Lower lobe of right lung (tissue), 2 donors: Measurements from ENCODE around the gene CTPS2. TPM values are rescaled to one million over a fixed set of nuclear protein-coding genes. Genes with fewer than 3 reads are reported as not detected.

Experiments used
- ATAC-seq, 2 donors: fragments of 200-7000 bp; cut with Tn5 transposase; one replicate each; pipeline ENCODE4 v1.9.1; 2020 to 2022; ENCODE audit warnings: mild to moderate bottlenecking in 2 of 2, moderate library complexity in 2 of 2
- DNase-seq: peaks from one replicate; pipeline ENCODE4 v3.0.0-alpha.2; 2020
- H3K27ac ChIP-seq: fragments of 200-600 bp; one replicate; pipeline ENCODE4 v1.8.0; 2022
- H3K27me3 ChIP-seq: fragments of 200-600 bp; one replicate; pipeline ENCODE4 v1.8.0; 2022; ENCODE audit warnings: low read depth
- H3K36me3 ChIP-seq: fragments of 200-600 bp; one replicate; pipeline ENCODE4 v1.8.0; 2022; ENCODE audit warnings: mild to moderate bottlenecking
- H3K4me1 ChIP-seq: fragments of 200-600 bp; one replicate; pipeline ENCODE4 v1.8.0; 2022
- H3K4me3 ChIP-seq: fragments of 200-600 bp; one replicate; pipeline ENCODE4 v1.8.0; 2022; ENCODE audit warnings: mild to moderate bottlenecking
- H3K9me3 ChIP-seq: fragments of 200-600 bp; one replicate; pipeline ENCODE4 v1.8.0; 2022
- intact Hi-C: fragments of 100-400 bp; cut with DNase I; formaldehyde crosslinking; loops from one replicate; pipeline ENCODE4 v1.11.0; 2022
- total RNA-seq: library from RNA; stranded (reverse); fragmentation: NEBNext Ultra II Directional; extraction: Animal tissue kit (Norgen Biotek cat#: 25700); gene quantifications from one replicate; pipeline ENCODE4 v1.2.1, GENCODE V29; 2021
- TF ChIP-seq, protein P1 (sequence below): fragments of 200-600 bp; IDR thresholded peaks from one replicate; pipeline ENCODE4 v1.8.0; 2022; ENCODE audit warnings: antibody characterized with exemption, mild to moderate bottlenecking
- donor health status: DM: no; HTN: yes; CAD: no; lungs with severe emphysema.

Gene CTPS2
- total RNA-seq, 1 donor from 2014 or later: 11.3 TPM

DNA sequence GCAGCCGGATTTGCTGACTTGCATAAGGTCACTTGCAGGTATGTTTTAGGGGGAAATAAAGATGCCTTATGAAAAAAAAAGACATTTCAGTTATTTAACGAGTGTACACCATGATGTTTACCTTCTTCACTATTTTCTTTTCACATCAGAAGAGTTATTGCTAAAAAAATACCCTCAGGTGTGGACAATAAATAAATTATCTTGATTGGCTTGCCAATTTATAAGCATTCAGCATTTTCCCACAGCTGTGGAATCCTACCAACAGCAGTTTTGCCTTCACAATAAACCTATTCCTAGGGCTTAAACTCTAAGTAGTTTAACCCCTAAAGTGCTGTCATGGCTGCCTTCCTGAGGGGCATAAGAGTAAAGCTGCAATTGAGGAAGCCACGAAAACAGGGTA is 145.9 kb downstream of the CTPS2 start:
- no peaks in the 10 kb centered on the region for H3K4me1 ChIP-seq
- no peaks in the 10 kb centered on the region for H3K9me3 ChIP-seq
- intact Hi-C loops: no loop called here
- no peak overlapping the region for H3K4me3 ChIP-seq
- no peaks in the 10 kb centered on the region for H3K27me3 ChIP-seq
- no peak for ATAC-seq
- TF ChIP-seq, protein P1, sequence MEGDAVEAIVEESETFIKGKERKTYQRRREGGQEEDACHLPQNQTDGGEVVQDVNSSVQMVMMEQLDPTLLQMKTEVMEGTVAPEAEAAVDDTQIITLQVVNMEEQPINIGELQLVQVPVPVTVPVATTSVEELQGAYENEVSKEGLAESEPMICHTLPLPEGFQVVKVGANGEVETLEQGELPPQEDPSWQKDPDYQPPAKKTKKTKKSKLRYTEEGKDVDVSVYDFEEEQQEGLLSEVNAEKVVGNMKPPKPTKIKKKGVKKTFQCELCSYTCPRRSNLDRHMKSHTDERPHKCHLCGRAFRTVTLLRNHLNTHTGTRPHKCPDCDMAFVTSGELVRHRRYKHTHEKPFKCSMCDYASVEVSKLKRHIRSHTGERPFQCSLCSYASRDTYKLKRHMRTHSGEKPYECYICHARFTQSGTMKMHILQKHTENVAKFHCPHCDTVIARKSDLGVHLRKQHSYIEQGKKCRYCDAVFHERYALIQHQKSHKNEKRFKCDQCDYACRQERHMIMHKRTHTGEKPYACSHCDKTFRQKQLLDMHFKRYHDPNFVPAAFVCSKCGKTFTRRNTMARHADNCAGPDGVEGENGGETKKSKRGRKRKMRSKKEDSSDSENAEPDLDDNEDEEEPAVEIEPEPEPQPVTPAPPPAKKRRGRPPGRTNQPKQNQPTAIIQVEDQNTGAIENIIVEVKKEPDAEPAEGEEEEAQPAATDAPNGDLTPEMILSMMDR: no peak
- no peaks in the 10 kb centered on the region for H3K36me3 ChIP-seq
- DNase-seq: no peak
- no peak overlapping the region for H3K27ac ChIP-seq

- H3K4me3 ChIP-seq: no peak overlapping the region
- TF ChIP-seq, protein P1: no peak
- no peaks in the 10 kb centered on the region for H3K27me3 ChIP-seq
- H3K4me1 ChIP-seq: no peaks in the 10 kb centered on the region
- no peak for DNase-seq
- no peak overlapping the region for H3K27ac ChIP-seq
- ATAC-seq: no peak
- H3K9me3 ChIP-seq: no peaks in the 10 kb centered on the region
- no peaks in the 10 kb centered on the region for H3K36me3 ChIP-seq
- intact Hi-C loops: no loop called here
Observed at GRCh38 chrX:16560173-16560572, 152.3 kb downstream of the CTPS2 start.

GRCh38 chrX:16559206-16559619 is 153.3 kb downstream of the CTPS2 start:
- Histone ChIP-seq H3K36me3 (no peaks in the 10 kb centered on the region), H3K4me3 (no peak overlapping the region), H3K4me1 (no peaks in the 10 kb centered on the region), H3K9me3 (no peaks in the 10 kb centered on the region), H3K27ac (no peak overlapping the region), H3K27me3 (no peaks in the 10 kb centered on the region)
- ATAC-seq: no peak
- intact Hi-C loops: no loop called here
- DNase-seq: no peak
- TF ChIP-seq, protein P1: no peak

DNA sequence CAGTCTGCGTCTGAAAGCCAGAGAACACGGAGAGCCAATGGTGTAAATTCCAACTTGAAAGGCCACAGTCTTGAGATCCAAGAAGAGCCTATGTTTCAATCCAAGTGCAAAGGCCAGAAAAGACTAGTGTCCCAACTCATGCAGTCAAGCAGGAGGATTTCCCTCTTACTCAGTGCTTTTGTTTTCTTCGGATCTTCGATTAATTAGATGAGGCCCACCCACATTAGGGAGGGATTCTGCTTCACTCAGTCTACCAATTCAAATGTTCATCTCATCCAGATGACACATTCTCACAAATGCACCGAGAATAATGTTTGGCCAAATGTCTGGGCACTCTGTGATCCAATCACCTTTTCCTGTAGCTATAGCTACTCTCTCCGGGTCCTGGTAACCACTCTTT is 154.0 kb downstream of the CTPS2 start:
- Histone ChIP-seq H3K36me3 (no peaks in the 10 kb centered on the region), H3K4me3 (no peak overlapping the region), H3K27me3 (no peaks in the 10 kb centered on the region), H3K27ac (no peak overlapping the region), H3K9me3 (no peaks in the 10 kb centered on the region), H3K4me1 (no peaks in the 10 kb centered on the region)
- no peak for ATAC-seq
- intact Hi-C loops: no loop called here
- TF ChIP-seq, protein P1: no peak
- DNase-seq: no peak

- Histone ChIP-seq H3K27me3 (no peaks in the 10 kb centered on the region), H3K4me3 (no peak overlapping the region), H3K36me3 (no peaks in the 10 kb centered on the region), H3K27ac (no peak overlapping the region), H3K4me1 (no peaks in the 10 kb centered on the region), H3K9me3 (no peaks in the 10 kb centered on the region)
- no peak for DNase-seq
- intact Hi-C loops: no loop called here
- no peak for ATAC-seq
- TF ChIP-seq, protein P1: no peak
Observed at GRCh38 chrX:16552546-16552945, 159.9 kb downstream of the CTPS2 start.

GRCh38 chrX:16547644-16548043 is 164.8 kb downstream of the CTPS2 start:
- ATAC-seq (no peak), DNase-seq (no peak)
- Histone ChIP-seq H3K27ac (no peak overlapping the region), H3K36me3 (no peaks in the 10 kb centered on the region), H3K4me3 (no peak overlapping the region), H3K27me3 (no peaks in the 10 kb centered on the region), H3K4me1 (no peaks in the 10 kb centered on the region), H3K9me3 (no peaks in the 10 kb centered on the region)
- TF ChIP-seq, protein P1: no peak
- intact Hi-C loops: no loop called here
